Measurements from ENCODE around the gene KEAP1. TPM values are rescaled to one million over a fixed set of nuclear protein-coding genes. Genes with fewer than 3 reads are reported as not detected.

The KEAP1 gene
- total and polyA plus RNA-seq, 10 of the 15 experiments (the other 5 are each of a cell fraction or from before 2014, with no cell fraction given), result 1.4 to 87.7 (median 48.6) TPM

- TF ChIP-seq RAD21 (IDR thresholded peaks at IDR 0.05; ENCODE audit: insufficient read depth, low read depth, low read length) (no peak), TCF7 (IDR thresholded peaks at IDR 0.05; ENCODE audit: borderline replicate concordance) (no peak), ZNF592 (IDR thresholded peaks at IDR 0.05) (no peak)
Observed at GRCh38 chr19:10516671-10517286, 13.6 kb upstream of the KEAP1 start (continued).

GRCh38 chr19:10516064-10516385 lies 12.9 kb upstream of the KEAP1 start:
- no peaks in the 10 kb centered on the region for H3K79me2 ChIP-seq (ENCODE audit: control insufficient read depth, insufficient read depth, low read length)
- H3K27ac ChIP-seq (ENCODE audit: control insufficient read depth, insufficient read depth), result no peak overlapping the region
- RAD21 ChIA-PET (ENCODE audit: unreplicated experiment), result no interaction called here
- H3K4me2 ChIP-seq (ENCODE audit: control insufficient read depth, insufficient read depth), result no peak overlapping the region
- in situ Hi-C loops (cut with MboI), result no loop called here
- BruUV-seq (replicated peaks), result no TSS peak
- no peak for DNase-seq (ENCODE audit: low read depth, low spot score)
- CTCF ChIA-PET, result interaction anchor here (0.8 kb wide), 1 partner anchor 296 kb away, joined by 3 read pairs; no protein-coding TSS in a partner anchor
- H3K9ac ChIP-seq (ENCODE audit: control insufficient read depth, insufficient read depth, low read length), result no peak overlapping the region
- intact Hi-C loops (cut with micrococcal nuclease; ENCODE audit: unreplicated experiment), result no loop called here
- no peak for ATAC-seq
- no peak for FAIRE-seq
- H2AFZ ChIP-seq (ENCODE audit: control insufficient read depth, low read depth, low read length), result no peak overlapping the region
- POLR2A ChIA-PET, result no interaction called here
- SMC1A ChIA-PET (ENCODE audit: uncharacterized antibody, unreplicated experiment), result no interaction called here
- no peaks in the 10 kb centered on the region for H3K9me3 ChIP-seq (replicated peaks; ENCODE audit: control insufficient read depth, insufficient read depth, low read length)
- peaks cover 12 to 26% of the 10 kb centered on the region in 2 experiments for H3K27me3 ChIP-seq (replicated peaks in 1 of 2; ENCODE audit: control insufficient read depth in 2 of 2, insufficient read depth in 2 of 2, low read length in 1 of 2)
- no peaks in the 10 kb centered on the region for H3K36me3 ChIP-seq (ENCODE audit: control insufficient read depth in 2 of 2, insufficient read depth in 2 of 2, low read length in 1 of 2)
- H3K4me3 ChIP-seq, result no peak overlapping the region
- H3K4me1 ChIP-seq (ENCODE audit: control insufficient read depth, insufficient read depth, low read length), result peaks cover 11% of the 10 kb centered on the region
- WGBS (ENCODE audit: insufficient coverage, insufficient replicate concordance, low lambda C conversion rate, missing lambda C conversion rate), result 75% methylated on average over 5 of the region's 5 CpGs
- H4K20me1 ChIP-seq (ENCODE audit: control insufficient read depth, insufficient read depth), result no peaks in the 10 kb centered on the region
- no peak for TF ChIP-seq ZZZ3 (IDR thresholded peaks at IDR 0.05; ENCODE audit: control insufficient read depth, insufficient read length, low read depth)
- TF ChIP-seq ZBTB40 (IDR thresholded peaks at IDR 0.05; ENCODE audit: borderline replicate concordance), result no peak
- TF ChIP-seq CREM (IDR thresholded peaks at IDR 0.05; ENCODE audit: low read depth), result no peak
- TF ChIP-seq SIX5 (IDR thresholded peaks at IDR 0.05; ENCODE audit: low read depth, low read length, severe bottlenecking), result no peak
- no peak for TF ChIP-seq IRF5 (IDR thresholded peaks at IDR 0.05; ENCODE audit: borderline replicate concordance)
- no peak for TF ChIP-seq NFXL1 (IDR thresholded peaks at IDR 0.05; ENCODE audit: borderline replicate concordance)
- no peak for TF ChIP-seq ATF2 (IDR thresholded peaks at IDR 0.05; ENCODE audit: low read length)

All from GM12878 (cell line).